A549 treated with GW870086 at 1 μM for 4 hours (cell line): ENCODE results near the gene ZNRF2. TPM values are rescaled to one million over a fixed set of nuclear protein-coding genes. Genes with fewer than 3 reads are reported as not detected.

Source experiments
- total RNA-seq: library from RNA; stranded (reverse); fragments of 200-300 nt; extraction: Qiagen RNA extraction; gene quantifications from 5 replicates; pipeline ENCODE4 v1.2.3, GENCODE V29; 2022; ENCODE audit warnings: low read depth

The ZNRF2 gene
- 5.2 to 6.7 TPM (median 6.1 TPM) in 5 replicates for total RNA-seq

DNA sequence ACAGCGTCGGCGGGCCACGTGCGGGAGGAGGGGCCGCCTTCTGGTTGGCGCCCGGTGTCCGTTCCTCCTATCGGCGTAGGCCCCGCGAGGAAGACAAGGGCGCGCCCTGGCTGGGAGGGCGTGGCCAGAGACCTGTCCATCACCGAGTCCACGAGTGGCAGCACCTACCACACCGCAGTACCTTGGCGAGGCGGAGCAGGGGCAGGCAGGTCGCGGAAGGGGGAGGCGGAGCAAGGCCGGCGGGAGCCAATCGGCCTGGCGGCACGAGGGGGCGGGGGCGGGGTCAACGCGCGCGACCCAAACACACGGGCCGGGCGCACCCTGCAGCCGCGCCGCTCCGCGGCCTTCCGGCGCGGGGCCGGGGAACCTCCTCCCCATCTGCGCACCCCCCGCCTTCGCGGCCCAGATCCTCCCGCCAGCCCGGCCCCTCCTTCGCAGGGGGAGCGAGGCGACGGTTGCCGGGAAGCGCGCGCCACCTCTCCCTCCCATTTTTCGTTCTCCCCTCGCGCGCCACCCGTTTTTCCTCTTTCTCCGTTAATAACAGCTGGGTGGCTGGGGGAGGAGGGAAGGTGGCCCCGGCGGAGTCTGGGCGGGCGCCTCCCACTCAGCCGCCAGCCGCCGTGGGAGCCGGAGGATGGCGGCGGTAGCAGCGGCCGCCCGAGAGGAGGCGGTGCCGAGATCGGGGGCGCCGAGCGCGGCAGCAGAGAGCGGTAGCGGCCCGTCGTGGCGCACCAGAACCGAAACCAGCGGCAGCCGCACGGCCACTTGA is at the start of gene ZNRF2:
Gene ZNRF2, plus strand, starts transcription at position 300 of the 769 bp plus-strand sequence. CDS start 761 bp downstream, outside the sequence.

Other genes starting within 250 kb of the ZNRF2 start
- 4.5 to 6.6 TPM (median 5.7 TPM) in 5 replicates for gene MTURN, start 149.6 kb upstream of the ZNRF2 start, total RNA-seq
- 5.2 to 7.0 TPM (median 6.3 TPM) in 5 replicates for gene NOD1, start 194.2 kb downstream of the ZNRF2 start, total RNA-seq
- gene GGCT, start 220.2 kb downstream of the ZNRF2 start, total RNA-seq, result 75.8 to 83.3 TPM (median 79.1 TPM) in 5 replicates